T-helper 22 cell (primary cell): ENCODE measurements around the gene NFKBIA.
A peak's percentile ranks its signal among the peaks of the same experiment; 100 is the strongest.
"Not testable (repeated sequence)": the region's sequence is repeated elsewhere in the genome, so short reads cannot be mapped to it uniquely, and the experiment has no call there.

Source experiments
- DNase-seq: peaks from one replicate; pipeline ENCODE4 v3.0.0-alpha.2; 2020; ENCODE audit warnings: low read depth

NFKBIA gene, protein sequence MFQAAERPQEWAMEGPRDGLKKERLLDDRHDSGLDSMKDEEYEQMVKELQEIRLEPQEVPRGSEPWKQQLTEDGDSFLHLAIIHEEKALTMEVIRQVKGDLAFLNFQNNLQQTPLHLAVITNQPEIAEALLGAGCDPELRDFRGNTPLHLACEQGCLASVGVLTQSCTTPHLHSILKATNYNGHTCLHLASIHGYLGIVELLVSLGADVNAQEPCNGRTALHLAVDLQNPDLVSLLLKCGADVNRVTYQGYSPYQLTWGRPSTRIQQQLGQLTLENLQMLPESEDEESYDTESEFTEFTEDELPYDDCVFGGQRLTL

GRCh38 chr14:35404449-35405303 is at the start of gene NFKBIA:
NFKBIA (minus strand) TSS chr14:35404749; CDS start chr14:35404644, 105 bp downstream.
- DNase-seq = peak; percentile 89

GRCh38 chr14:35446450-35446849 is 41.9 kb upstream of the NFKBIA start:
- DNase-seq = no peak

DNA sequence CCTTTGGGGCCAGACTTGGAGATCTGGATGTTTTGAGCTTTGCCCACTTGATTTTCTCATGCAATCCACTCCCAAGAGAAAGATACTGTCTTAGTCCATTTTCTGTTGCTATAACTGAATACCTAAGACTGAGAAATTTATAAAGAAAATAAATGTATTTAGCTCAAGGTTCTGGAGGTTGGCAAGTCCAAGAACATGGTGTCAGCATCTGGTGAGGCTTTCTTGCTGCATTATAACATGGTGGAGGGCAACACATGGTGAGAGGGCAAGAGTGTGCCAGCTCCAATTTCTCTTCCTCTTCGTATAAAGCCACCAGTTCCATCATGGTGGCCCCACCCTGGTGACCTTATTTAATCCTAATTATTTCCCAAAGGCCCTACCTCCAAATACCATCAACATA is 39.6 kb upstream of the NFKBIA start:
- no peak for DNase-seq

DNA sequence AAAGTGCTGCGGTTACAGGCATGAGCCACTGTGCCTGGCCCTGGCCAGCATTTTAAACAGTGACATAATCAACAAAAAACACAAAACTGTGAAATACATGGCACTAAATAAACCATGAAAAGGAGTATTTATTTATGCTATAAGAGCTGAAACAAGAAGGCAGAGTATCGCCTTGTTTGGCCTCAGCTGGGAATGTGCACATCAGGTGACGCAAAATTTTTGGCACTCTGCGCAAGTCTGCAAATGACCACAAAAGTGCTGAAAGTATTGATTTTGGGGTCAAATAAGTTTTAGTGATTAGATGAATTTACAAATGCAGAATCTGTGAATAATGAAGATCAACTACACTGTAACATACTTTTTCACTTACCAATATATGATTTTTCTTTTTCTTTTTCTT is 36.6 kb upstream of the NFKBIA start:
- no peak for DNase-seq

DNA sequence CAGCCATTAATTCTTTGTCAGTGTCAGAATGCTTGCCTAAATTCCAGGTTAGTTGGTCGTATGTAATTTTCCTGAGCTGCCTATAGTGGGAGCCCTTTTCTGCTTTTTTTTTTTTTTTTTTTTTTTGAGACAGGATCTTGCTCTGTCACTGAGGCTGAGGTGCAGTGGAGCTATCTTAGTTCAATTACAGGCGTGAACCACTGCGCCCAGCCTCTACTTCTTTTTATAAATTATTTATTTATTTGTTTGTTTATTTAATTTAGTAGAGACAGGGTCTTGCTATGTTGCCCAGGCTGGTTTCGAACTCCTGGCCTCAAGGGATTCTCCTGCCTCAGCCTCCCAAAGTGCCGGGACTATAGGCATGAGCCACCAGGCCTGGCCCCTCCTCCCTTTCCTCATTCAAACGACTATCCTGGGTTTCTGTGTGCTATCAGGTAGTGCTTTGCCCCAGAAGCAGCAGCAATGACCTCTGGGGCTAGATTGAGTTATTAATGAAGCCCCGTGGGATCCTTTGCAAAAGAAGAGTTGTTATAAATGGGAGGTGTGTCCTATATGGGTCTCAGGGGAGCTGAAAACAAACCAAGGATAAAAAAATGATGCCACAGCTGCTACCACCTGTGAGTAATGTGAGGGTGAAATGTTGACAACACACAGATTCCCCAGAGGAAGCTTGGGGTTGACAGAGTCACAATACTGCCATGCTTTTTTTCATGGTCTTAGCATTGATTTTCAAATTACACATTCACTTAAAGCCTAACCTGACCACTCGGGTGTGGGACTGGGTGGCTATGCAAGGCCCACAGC is 34.6 kb upstream of the NFKBIA start:
- no peak for DNase-seq

- not testable (repeated sequence) for DNase-seq
Observed at GRCh38 chr14:35438492-35438891, 33.9 kb upstream of the NFKBIA start.

- DNase-seq = no peak
Observed at GRCh38 chr14:35435177-35435576, 30.6 kb upstream of the NFKBIA start.

GRCh38 chr14:35433826-35434225 is 29.3 kb upstream of the NFKBIA start:
- no peak for DNase-seq

DNA sequence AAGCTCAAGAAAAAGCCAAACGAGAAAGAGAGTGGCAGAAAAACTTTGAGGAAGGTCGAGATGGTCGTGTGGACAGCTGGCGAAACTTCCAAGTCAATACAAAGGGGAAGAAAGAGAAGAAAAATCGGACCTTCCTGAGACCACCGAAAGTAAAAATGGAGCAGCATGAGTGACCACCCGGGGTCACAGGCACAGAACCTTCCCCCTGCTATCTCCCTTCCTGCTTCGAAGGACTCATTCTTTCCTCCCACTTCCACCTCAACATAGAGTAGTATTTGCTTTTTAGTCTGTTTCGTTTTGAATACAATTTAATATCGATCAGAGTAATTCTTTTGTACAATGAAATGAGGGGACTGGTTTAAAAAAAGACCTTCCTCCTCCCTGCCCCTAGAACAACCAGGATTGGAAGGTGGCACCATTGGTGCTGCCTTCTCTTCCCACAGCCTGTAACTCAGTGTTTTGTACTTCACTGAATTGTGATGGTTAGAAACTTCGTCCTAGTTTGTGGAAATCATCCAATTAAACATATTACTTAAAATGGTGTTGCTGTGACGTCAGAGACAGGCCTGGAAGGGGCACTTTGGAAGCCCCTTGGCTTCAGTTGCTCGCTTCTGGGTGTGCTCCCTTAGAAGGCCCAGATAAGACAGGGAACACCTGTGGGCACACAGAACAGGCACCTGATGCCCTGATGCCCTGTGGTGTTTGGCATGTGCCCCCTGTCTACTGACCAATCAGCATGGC is 26.1 kb upstream of the NFKBIA start:
- no peak for DNase-seq

- no peak for DNase-seq
Observed at GRCh38 chr14:35429951-35430350, 25.4 kb upstream of the NFKBIA start.

- DNase-seq = no peak
Observed at GRCh38 chr14:35425850-35426249, 21.3 kb upstream of the NFKBIA start.

DNA sequence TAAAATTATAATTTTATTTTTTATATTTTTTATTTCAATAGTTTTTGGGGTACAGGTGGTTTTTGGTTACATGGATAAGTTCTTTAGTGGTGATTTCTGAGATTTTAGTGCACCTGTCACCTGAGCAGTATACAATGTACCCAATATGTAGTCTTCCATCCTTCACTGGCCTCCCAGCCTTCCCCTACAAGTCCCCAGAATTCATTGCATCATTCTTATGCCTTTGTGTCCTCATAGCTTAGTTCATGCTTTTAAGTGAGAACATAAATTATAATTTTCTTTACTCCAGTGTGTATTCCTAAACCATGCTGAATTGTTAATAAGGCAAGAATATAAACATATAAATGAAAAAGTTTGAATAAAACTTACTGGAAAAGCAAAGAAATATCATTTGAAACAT is 19.1 kb upstream of the NFKBIA start:
- no peak for DNase-seq

DNA sequence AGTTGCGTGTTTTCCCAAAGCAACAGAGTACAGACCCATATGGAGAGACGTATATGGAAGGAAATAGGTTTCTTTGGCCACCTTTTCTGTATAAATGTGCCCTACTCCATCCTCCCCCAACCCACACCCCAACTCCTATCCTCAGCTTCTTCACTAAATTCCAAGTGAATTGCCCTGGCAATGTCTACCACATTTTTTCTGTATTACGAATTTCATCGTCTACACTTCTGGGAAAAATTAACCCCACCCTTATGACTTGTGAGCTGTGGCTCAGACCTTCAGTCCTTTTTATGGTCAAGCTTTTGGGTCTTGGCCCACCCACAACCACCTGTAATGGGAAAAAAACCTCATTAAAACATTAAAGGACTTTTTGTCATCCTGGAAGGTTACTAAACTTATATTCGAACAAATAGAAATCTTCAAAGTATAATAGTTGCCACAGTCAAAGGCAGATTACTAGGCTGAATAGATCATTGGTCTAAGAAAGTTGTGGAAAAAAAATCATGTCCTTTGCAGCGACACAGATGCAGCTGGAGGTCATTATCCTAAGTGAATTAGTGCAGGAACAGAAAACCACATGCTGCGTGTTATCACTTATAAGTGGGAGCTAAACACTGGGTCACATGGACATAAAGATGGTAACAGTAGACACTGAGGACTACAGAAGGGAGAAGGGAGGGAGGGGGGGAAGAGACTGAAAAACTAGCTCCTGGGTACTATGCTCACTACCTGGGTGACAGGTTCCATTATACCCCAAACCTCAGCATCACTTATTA is 15.7 kb upstream of the NFKBIA start:
- no peak for DNase-seq

GRCh38 chr14:35419429-35419841 is 14.9 kb upstream of the NFKBIA start:
- no peak for DNase-seq

- DNase-seq = no peak
Observed at GRCh38 chr14:35418093-35418492, 13.5 kb upstream of the NFKBIA start.

DNA sequence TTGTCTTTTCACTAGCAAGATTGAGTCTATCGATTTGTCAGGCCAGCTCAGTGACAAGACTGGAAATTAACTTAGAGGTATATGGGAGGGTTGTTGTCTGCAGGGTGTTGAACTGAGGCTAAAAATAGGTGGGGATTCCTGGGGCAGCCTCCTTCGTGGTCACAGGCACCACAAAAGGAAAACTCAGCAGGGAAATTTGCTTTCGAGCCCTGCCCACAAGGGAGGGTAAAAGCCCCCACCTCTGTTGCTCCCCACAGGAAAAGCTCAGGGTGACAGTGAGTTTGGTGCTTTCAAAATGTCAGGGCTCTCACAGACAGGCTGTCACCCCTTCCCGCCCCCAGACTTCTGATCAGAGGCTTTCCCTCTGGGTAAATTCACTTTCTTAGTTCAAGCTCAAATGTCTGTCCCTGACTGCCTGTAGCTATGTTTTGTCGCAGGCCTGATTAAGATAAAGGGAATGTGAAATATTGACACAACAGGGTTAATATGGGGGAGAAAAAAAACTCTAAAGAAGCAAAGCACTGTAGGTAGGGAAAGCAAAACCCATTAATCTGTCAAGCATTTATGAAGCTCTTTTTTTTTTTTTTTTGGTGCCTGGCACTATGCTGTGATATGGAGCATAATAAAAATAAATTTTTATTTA is 11.7 kb upstream of the NFKBIA start:
- DNase-seq = peak; percentile 73

DNA sequence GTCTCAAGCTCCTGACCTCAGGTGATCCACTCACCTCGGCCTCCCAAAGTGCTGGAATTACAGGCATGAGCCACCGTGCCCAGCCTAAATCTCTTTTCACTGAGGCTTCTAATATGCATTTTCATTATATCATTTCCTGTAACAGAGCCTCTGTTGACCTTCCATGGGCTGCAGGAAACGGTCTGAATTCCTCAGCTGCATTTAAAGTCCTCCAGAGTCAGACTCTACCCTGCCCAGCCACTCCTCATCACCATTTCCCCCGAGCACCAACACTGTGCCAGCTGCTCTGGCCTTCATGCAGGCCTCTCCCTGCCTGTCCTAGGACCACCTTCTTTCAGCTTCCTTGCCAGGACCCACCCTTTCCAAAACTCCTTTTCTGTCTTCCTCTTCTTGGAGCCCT is 9.8 kb upstream of the NFKBIA start:
- no peak for DNase-seq

- no peak for DNase-seq
Observed at GRCh38 chr14:35412272-35413056, 7.9 kb upstream of the NFKBIA start.

- no peak for DNase-seq
Observed at GRCh38 chr14:35410858-35411257, 6.3 kb upstream of the NFKBIA start.

GRCh38 chr14:35409595-35409994 is 5.0 kb upstream of the NFKBIA start:
- DNase-seq = no peak
